Right cardiac atrium (tissue), 5 donors: ENCODE measurements around the gene MAP3K7CL. TPM values are rescaled to one million over a fixed set of nuclear protein-coding genes. Genes with fewer than 3 reads are reported as not detected.

Experiments
- ATAC-seq, 2 donors: fragments of 200-7000 bp; cut with Tn5 transposase; one replicate each; pipeline versions ENCODE4 v1.8.0 to v1.9.1; 2020; ENCODE audit warnings: moderate library complexity in 2 of 2, mild to moderate bottlenecking in 1 of 2
- DNase-seq, 3 donors: peaks; one replicate each; pipeline ENCODE4 v3.0.0-alpha.2; 2020
- H3K27ac ChIP-seq: one replicate; pipeline ENCODE4 v1.5.1; 2013; ENCODE audit warnings: mild to moderate bottlenecking, low read length, control low read depth, moderate library complexity
- H3K27me3 ChIP-seq: one replicate; pipeline ENCODE4 v1.6.1; 2013; ENCODE audit not compliant: control insufficient read depth, insufficient read depth
- H3K4me1 ChIP-seq: one replicate; pipeline ENCODE4 v1.6.1; 2013; ENCODE audit warnings: low read length; ENCODE audit not compliant: control insufficient read depth, insufficient read depth
- H3K4me3 ChIP-seq: one replicate; pipeline ENCODE4 v1.5.1; 2013; ENCODE audit warnings: low read length, control low read depth
- H3K9me3 ChIP-seq: one replicate; pipeline ENCODE4 v1.6.1; 2013; ENCODE audit warnings: low read length; ENCODE audit not compliant: control insufficient read depth
- WGBS: extraction: QIAGEN DNeasy Blood & Tissue Kit; methylation state at CpG from one replicate; pipeline ENCODE4 v1.1.7; 2013; 5-methylcytosine and 5-hydroxymethylcytosine counted together
- intact Hi-C, 4 donors: fragments of 100-400 bp; cut with DNase I; formaldehyde crosslinking; loops; one replicate each; pipeline versions ENCODE4 v1.11.0 to v1.14.0; 2022 to 2023
- polyA plus RNA-seq: library from polyadenylated mRNA; stranded (reverse); fragments of 200-250 nt; gene quantifications from one replicate; pipeline ENCODE4 v1.2.3, GENCODE V29; 2013
- total RNA-seq, 4 donors: library from RNA; stranded (reverse); fragmentation: NEBNext Ultra II Directional; extraction: Animal tissue kit (Norgen Biotek cat#: 25700); gene quantifications; one replicate each; pipeline ENCODE4 v1.2.1, GENCODE V29; 2021
- donor health status: healthy with polysubstance abuse.
- donor health status: DM: no; HTN: yes; CAD: no.
- donor health status: DM: no; HTN: no; CAD: no.
- donor health status: DM: no; HTN: yes; CAD: no; lungs with severe emphysema.
- donor health status: DM: yes; HTN: yes; CAD: no.

MAP3K7CL gene
- total and polyA plus RNA-seq, 5 donors, result 1.8 to 6.0 (median 3.2) TPM

DNA sequence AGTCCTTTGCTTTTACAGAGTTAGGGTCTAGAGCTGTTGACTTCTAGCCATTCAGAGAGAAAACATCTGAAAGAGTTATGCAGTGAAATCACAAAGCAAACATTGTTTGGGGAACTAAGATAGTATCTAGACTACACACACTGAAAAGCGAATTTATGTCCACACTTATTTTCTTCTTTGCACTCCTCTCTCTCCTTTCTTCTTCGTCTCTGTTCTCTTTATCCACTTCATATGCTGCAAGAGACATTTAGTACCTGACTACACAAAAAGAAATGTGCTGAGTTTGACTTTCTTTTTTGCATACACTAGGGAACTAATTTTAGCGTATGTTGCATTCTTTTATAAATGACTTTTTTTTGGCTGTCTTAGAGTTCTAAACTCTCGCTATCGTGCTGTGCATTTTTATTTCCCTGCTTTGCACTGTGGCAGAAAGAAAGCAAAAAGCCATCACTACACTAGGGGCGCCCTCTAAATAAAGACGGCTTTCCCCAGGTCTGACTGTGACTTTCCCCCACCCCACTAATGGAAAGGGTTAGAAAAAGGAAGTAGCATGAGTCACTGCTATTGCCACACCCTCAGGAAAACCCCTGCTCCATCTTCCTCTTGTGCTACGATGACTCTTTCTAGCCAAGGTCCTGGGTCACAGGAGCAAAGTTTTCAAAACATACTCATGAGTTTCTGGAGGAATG is 65.7 kb downstream of the MAP3K7CL start:
- peaks cover 2% of the 10 kb centered on the region for H3K4me1 ChIP-seq
- H3K9me3 ChIP-seq, result no peaks in the 10 kb centered on the region
- DNase-seq (peak in 1 of 3 donors; percentile 40), ATAC-seq (peak; percentile 85 to 95)
- intact Hi-C loops, result no loop called here
- WGBS, result 16% methylated on average over 8 of the region's 8 CpGs
- no peaks in the 10 kb centered on the region for H3K27me3 ChIP-seq
- peak overlapping the region; percentile 66 for H3K4me3 ChIP-seq
- no peak overlapping the region for H3K27ac ChIP-seq

DNA sequence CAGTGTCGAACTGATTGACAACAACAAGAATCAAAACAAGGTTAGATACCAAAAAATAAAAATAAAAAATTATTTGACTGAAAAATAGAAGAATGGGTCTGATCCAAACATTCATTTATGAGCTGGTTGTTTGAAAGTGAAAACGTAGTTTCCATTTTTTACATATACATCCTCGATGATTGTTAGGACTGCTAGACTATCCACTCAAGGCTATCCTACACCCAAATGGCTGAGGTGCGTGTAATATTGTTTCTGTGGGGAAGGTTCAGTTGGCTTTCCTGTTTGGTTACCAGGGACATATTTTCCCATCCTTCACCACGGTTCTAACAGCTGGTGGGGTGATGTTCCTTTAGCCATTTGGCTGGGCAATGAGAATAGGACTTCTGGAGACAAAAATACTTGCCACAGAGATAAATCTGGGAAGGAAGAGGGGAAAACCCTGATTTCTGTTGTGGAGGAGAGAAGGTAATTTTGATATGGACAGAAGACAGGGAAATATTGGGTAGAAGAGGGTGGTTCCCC is 66.3 kb downstream of the MAP3K7CL start:
- ATAC-seq (no peak), DNase-seq (no peak)
- peak overlapping the region; percentile 58 for H3K27ac ChIP-seq
- no peaks in the 10 kb centered on the region for H3K9me3 ChIP-seq
- H3K4me1 ChIP-seq, result peaks cover 2% of the 10 kb centered on the region
- 50% methylated on average over 5 of the region's 5 CpGs for WGBS
- peak overlapping the region; percentile 66 for H3K4me3 ChIP-seq
- intact Hi-C loops, result no loop called here
- H3K27me3 ChIP-seq, result no peaks in the 10 kb centered on the region

DNA sequence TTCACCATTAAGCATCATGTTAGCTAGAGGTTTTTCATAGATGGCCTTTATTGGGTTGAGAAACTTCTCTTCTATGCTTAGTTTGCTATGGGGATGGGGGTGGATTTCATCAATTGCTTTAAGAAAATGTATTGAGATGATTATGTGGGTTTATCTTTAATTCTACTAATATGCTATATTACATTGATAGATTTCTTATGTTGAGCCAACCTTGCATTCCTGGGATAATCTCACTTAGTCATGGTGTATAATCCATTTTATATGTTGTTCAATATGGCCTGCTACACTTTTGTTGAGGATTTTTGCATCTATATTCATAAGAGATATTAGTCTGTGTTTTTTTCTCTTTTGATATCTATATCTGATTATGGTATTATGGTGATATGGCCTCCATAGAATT is 70.7 kb downstream of the MAP3K7CL start:
- Histone ChIP-seq H3K4me3 (no peak overlapping the region), H3K27ac (no peak overlapping the region), H3K4me1 (peaks cover 2% of the 10 kb centered on the region), H3K9me3 (no peaks in the 10 kb centered on the region), H3K27me3 (no peaks in the 10 kb centered on the region)
- ATAC-seq, result no peak
- no peak for DNase-seq
- intact Hi-C loops, result no loop called here

DNA sequence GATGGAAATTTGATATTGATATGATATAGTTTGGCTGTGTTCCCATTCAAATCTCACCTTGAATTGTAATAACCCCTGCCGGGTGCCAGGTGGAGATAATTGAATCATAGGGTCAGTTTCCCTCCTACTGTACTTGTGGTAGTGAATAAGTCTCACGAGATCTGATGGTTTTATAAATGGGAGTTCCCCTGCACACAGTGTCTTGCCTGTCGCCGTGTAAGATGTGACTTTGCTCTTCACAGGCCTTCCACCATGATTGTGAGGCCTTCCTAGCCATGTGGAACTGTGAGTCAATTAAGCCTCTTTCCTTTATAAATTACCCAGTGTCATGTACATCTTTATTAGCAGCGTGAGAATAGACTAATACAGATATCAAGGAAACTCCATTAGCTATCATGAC is 74.6 kb downstream of the MAP3K7CL start:
- intact Hi-C loops, result no loop called here
- Histone ChIP-seq H3K27me3 (no peaks in the 10 kb centered on the region), H3K4me1 (peaks cover 3% of the 10 kb centered on the region), H3K9me3 (no peaks in the 10 kb centered on the region), H3K4me3 (no peak overlapping the region), H3K27ac (no peak overlapping the region)
- DNase-seq, result no peak
- ATAC-seq, result no peak
- WGBS, result 95% methylated on average over 5 of the region's 5 CpGs

DNA sequence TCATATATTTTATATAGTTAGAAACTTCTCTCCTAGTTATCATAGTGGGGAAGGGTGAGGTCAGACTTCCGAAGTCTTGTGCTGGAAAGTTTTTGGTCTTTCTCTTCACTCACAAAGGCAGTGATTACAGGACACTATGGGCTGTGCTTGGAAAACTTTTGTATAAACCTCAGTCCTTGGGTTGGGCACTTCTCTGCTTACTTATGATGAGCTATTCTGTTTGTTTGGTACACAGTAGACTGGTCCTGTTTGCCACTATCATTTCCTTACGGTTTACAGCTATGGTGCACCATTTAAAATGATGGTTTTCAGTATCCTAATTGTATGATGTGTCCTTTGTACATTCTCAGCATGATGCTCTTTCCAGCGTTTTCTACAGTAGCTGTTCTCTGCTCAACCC is 75.5 kb downstream of the MAP3K7CL start:
- ATAC-seq, result no peak
- DNase-seq, result no peak
- peaks cover 3% of the 10 kb centered on the region for H3K4me1 ChIP-seq
- H3K27me3 ChIP-seq, result no peaks in the 10 kb centered on the region
- no peak overlapping the region for H3K4me3 ChIP-seq
- H3K9me3 ChIP-seq, result no peaks in the 10 kb centered on the region
- 81% methylated on average over 3 of the region's 3 CpGs for WGBS
- no peak overlapping the region for H3K27ac ChIP-seq
- intact Hi-C loops, result no loop called here

DNA sequence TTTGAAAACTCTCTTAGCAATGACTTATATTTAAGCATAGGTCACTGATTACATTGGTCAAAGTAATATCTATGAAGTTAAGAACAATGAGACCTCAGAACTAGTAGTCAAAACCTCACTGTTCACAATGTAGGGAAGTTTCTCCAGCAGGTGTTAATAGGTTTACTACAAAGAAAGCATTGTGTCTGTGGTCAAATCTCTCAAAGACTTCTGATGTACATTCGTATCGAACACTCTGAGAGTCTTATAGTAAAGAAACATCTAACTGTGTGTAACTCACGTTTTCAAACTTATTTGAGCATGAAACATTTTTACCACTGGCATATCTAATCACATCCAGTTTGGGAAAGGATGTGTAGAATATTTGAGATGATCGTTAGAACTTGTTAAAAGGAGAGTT is 76.0 kb downstream of the MAP3K7CL start:
- 89% methylated on average over 4 of the region's 4 CpGs for WGBS
- H3K4me3 ChIP-seq, result no peak overlapping the region
- no peaks in the 10 kb centered on the region for H3K9me3 ChIP-seq
- H3K4me1 ChIP-seq, result peaks cover 3% of the 10 kb centered on the region
- no peak overlapping the region for H3K27ac ChIP-seq
- no peaks in the 10 kb centered on the region for H3K27me3 ChIP-seq
- no peak for ATAC-seq
- intact Hi-C loops, result no loop called here
- DNase-seq, result no peak

DNA sequence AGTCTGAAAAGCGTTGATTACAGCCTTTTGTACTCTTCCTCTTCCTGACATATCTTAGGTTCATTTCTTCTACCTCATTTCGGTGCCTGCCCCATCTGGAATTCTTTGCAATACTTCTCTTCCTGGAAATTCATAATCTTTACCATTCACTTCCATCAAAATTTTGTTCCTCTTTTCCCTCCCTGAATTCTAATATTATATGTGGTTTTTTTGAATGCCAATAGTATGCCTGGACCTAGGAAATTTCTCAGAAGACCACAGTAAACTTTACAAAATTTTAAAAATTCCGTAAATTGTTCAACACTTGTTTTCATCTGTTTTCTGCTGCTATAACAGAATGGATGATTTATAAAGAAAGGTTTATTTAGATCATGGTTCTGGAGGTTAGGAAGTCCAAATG is 76.8 kb downstream of the MAP3K7CL start:
- Histone ChIP-seq H3K4me1 (peaks cover 3% of the 10 kb centered on the region), H3K4me3 (no peak overlapping the region), H3K9me3 (no peaks in the 10 kb centered on the region), H3K27ac (no peak overlapping the region), H3K27me3 (no peaks in the 10 kb centered on the region)
- 87% methylated on average over 3 of the region's 3 CpGs for WGBS
- no peak for DNase-seq
- ATAC-seq, result no peak
- intact Hi-C loops, result no loop called here

DNA sequence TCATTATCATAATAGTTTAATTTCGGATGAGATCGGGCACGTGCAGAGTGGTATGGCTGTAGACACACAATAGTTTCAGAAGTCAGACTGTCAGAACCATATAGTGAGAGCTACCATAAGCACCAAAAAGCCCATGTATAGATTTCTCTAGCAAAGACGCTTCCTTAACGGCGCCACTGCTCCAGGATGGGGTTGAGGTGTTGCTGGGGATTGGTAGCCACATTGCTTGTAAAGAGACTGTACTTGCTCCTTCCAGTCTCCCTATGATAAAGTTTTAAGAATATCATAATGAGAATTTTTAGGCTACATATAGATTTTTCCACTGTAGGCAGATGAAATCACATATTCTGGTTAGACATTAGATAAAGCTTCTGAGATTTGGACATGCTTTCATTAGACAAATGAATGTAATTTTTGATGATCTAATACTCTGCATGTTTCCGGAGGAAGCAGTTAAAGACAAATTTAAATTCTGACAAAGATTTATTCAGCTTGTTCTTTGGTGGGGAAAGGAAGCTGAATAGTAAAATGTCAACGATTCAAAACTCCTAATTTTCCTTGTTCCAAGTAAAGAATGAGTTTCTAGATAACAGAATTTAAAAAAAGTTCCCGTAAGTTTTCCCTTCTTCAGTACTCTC is 77.7 kb downstream of the MAP3K7CL start:
- DNase-seq (no peak), ATAC-seq (no peak)
- Histone ChIP-seq H3K4me1 (peaks cover 3% of the 10 kb centered on the region), H3K27me3 (no peaks in the 10 kb centered on the region), H3K9me3 (no peaks in the 10 kb centered on the region), H3K27ac (no peak overlapping the region), H3K4me3 (no peak overlapping the region)
- WGBS, result 42% methylated on average over 9 of the region's 9 CpGs
- intact Hi-C loops, result no loop called here

DNA sequence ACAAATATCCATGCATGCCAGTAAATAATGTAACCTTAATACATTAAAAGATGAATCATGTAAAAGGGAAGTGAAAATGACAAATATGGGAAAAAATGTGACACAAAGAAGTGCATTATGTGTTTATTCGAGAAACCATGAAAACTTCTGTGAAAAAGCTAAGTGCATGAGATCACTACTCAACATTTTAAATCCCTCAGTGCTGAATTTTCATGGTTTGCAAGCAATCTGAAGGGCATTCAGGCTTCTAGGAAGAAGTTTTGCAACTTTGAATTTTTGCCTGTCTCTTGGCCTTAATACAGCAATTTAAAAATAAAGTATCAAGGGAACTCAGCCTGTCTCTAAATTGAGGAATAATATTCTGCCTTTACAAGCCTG is 78.2 kb downstream of the MAP3K7CL start:
- DNase-seq, result no peak
- Histone ChIP-seq H3K27ac (no peak overlapping the region), H3K4me3 (no peak overlapping the region), H3K27me3 (no peaks in the 10 kb centered on the region), H3K4me1 (peaks cover 3% of the 10 kb centered on the region), H3K9me3 (no peaks in the 10 kb centered on the region)
- intact Hi-C loops, result no loop called here
- peak; percentile 66 for ATAC-seq
- WGBS, result 32% methylated on average over 1 of the region's 1 CpG

DNA sequence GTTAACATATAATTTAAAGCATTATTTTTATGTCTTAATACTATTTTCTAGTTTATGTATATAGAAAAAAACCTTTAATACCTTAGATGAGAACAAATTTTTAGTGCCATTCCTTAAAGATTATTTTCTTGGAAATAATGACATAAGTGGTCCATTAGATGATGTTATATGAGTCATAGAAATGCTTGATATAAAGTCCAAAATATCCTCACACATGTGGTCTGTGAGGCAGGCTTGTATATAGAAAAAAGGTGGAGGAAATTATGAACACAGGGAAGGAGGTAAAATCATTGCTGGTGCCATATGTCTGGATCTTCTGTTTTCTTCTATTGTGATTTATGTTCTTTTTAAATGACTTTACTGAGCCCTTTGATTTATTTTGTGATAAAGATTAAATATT is 79.3 kb downstream of the MAP3K7CL start:
- no peak for DNase-seq
- Histone ChIP-seq H3K27ac (no peak overlapping the region), H3K4me1 (peaks cover 3% of the 10 kb centered on the region), H3K9me3 (no peaks in the 10 kb centered on the region), H3K27me3 (no peaks in the 10 kb centered on the region), H3K4me3 (no peak overlapping the region)
- ATAC-seq, result no peak
- intact Hi-C loops, result no loop called here

DNA sequence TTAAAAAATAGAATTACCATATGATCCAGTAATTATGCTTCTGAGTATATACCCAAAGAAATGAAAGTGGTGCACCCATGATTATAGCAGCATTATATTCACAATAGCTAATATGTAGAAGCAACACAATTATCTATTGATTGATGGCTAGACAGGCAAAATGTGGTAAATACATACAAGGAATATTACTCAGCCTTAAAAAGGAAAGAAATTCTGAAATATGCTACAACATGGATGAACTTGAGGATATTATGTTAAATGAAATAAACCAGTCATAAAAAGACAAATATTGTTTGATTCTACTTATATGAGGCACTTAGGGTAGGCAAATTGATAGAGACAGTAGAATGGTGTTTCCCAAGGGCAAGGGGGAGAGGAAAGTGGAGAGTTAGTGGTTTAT is 80.8 kb downstream of the MAP3K7CL start:
- no peaks in the 10 kb centered on the region for H3K27me3 ChIP-seq
- H3K9me3 ChIP-seq, result no peaks in the 10 kb centered on the region
- intact Hi-C loops, result no loop called here
- no peak overlapping the region for H3K27ac ChIP-seq
- H3K4me3 ChIP-seq, result no peak overlapping the region
- DNase-seq (no peak), ATAC-seq (no peak)
- peaks cover 3% of the 10 kb centered on the region for H3K4me1 ChIP-seq
